Keratinocyte (primary cell): ENCODE measurements around the gene HYAL3.

Source experiments
- CTCF ChIP-seq, 3 experiments: IDR thresholded peaks in 1 of 3; conservative IDR thresholded peaks in 1 of 3; optimal IDR thresholded peaks in 1 of 3; 2 replicates in 2 of 3; 3 replicates in 1 of 3; pipeline versions ENCODE3 to v1.5.1; 2011; ENCODE audit warnings: low read length in 3 of 3, mild to moderate bottlenecking in 3 of 3, moderate library complexity in 2 of 3, control low read depth in 1 of 3, inconsistent platforms in 1 of 3; ENCODE audit not compliant: insufficient read depth in 2 of 3; ENCODE audit errors: extremely low read depth in 1 of 3
- EZH2 ChIP-seq: IDR thresholded peaks from one replicate; pipeline ENCODE4 v1.6.1; 2012; ENCODE audit warnings: inconsistent platforms, mild to moderate bottlenecking, low read length, moderate library complexity

GRCh38 chr3:50304601-50305000 is 5.4 kb upstream of the HYAL3 start:
- TF ChIP-seq CTCF (optimal IDR thresholded peaks at IDR 0.05 in 1 of 3, IDR thresholded peaks at IDR 0.05 in 1 of 3, conservative IDR thresholded peaks at IDR 0.05 in 1 of 3; ENCODE audit: extremely low read depth in 1 of 3, insufficient read depth in 2 of 3, low read length in 3 of 3) (no peak), EZH2 (no peak)
